Thyroid gland (tissue), 4 donors: ENCODE results near the gene LARGE1.

Source experiments
- POLR2A ChIP-seq, 2 donors: fragments of 450-650 bp; IDR thresholded peaks; one replicate each; pipeline ENCODE4 v1.6.1; 2017; ENCODE audit warnings: antibody characterized with exemption in 2 of 2, mild to moderate bottlenecking in 2 of 2, moderate library complexity in 1 of 2
- TF ChIP-seq, protein P1 (sequence below), 6 experiments: fragments of 200-600 bp in 3 of 6; fragments of 450-650 bp in 3 of 6; sonication (generic) in 3 of 6; IDR thresholded peaks; one replicate each; pipeline ENCODE4 v1.5.1; 2016 to 2019; ENCODE audit warnings: antibody characterized with exemption in 6 of 6, mild to moderate bottlenecking in 2 of 6, inconsistent platforms in 1 of 6, moderate library complexity in 1 of 6

- TF ChIP-seq, protein P1, sequence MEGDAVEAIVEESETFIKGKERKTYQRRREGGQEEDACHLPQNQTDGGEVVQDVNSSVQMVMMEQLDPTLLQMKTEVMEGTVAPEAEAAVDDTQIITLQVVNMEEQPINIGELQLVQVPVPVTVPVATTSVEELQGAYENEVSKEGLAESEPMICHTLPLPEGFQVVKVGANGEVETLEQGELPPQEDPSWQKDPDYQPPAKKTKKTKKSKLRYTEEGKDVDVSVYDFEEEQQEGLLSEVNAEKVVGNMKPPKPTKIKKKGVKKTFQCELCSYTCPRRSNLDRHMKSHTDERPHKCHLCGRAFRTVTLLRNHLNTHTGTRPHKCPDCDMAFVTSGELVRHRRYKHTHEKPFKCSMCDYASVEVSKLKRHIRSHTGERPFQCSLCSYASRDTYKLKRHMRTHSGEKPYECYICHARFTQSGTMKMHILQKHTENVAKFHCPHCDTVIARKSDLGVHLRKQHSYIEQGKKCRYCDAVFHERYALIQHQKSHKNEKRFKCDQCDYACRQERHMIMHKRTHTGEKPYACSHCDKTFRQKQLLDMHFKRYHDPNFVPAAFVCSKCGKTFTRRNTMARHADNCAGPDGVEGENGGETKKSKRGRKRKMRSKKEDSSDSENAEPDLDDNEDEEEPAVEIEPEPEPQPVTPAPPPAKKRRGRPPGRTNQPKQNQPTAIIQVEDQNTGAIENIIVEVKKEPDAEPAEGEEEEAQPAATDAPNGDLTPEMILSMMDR (IDR thresholded peaks at IDR 0.05), result no peak
- TF ChIP-seq POLR2A (IDR thresholded peaks at IDR 0.05), result no peak
Observed at GRCh38 chr22:33895444-33895843, 24.8 kb downstream of the LARGE1 start.
